HepG2 (cell line): Measurements from ENCODE around the gene CEP135. TPM values are rescaled to one million over a fixed set of nuclear protein-coding genes. Genes with fewer than 3 reads are reported as not detected.

ENCODE experiments used
- ATAC-seq: fragments of 200-7000 bp; cut with Tn5 transposase; 3 replicates; pipeline ENCODE4 v1.9.1; 2020; ENCODE audit warnings: mild to moderate bottlenecking, moderate library complexity
- BruUV-seq: library from RNA; stranded (reverse); fragments of 400-500 nt; replicated peaks from 2 replicates; lab custom pipeline; 2021; lab: Mats Ljungman, UMichigan
- CTCF ChIA-PET: fragments of 300-600 bp; formaldehyde crosslinking; extraction: SDS; loops from one replicate; lab custom pipeline; 2021; ENCODE audit warnings: low total read pairs, inconsistent platforms, low intra/inter-chr PET ratio; lab: Yijun Ruan, JAX
- POLR2A ChIA-PET: fragments of 350-600 bp; sonication (Branson Sonifier 250); formaldehyde crosslinking; loops from one replicate; lab custom pipeline; 2020; ENCODE audit warnings: antibody characterized with exemption, inconsistent platforms; lab: Yijun Ruan, JAX
- DNase-seq: peaks from one replicate; pipeline ENCODE4 v3.0.0-alpha.2; 2015; ENCODE audit warnings: low spot score
- FAIRE-seq: peaks from 3 replicates; lab custom pipeline; 2011; peaks lifted over from hg19 to GRCh38; lab: Jason Lieb, UNC
- H2AFZ ChIP-seq: one replicate; pipeline ENCODE4 v1.6.1; 2011; ENCODE audit warnings: low read length, inconsistent platforms
- H3K27ac ChIP-seq: fragments of 300-600 bp; 3 replicates; pipeline ENCODE4 v1.8.0; 2011; ENCODE audit warnings: mixed run types, mild to moderate bottlenecking, mixed read lengths, low read length, inconsistent platforms; ENCODE audit not compliant: insufficient read depth; ENCODE audit errors: extremely low read length
- H3K27me3 ChIP-seq, 2 experiments: fragments of 200-600 bp in 1 of 2; 2 replicates in 1 of 2; 3 replicates in 1 of 2; pipeline versions ENCODE4 v1.6.0 to v1.8.0; 2011; ENCODE audit warnings: low read length in 2 of 2, mild to moderate bottlenecking in 2 of 2, moderate library complexity in 2 of 2, inconsistent platforms in 1 of 2; ENCODE audit not compliant: insufficient read depth in 2 of 2, control insufficient read depth in 1 of 2
- H3K36me3 ChIP-seq, 2 experiments: fragments of 200-600 bp in 1 of 2; replicated peaks in 1 of 2; 2 replicates in 1 of 2; 3 replicates in 1 of 2; pipeline versions ENCODE4 v1.5.1 to v1.8.0; 2011; ENCODE audit warnings: low read length in 2 of 2, inconsistent platforms in 1 of 2; ENCODE audit not compliant: insufficient read depth in 2 of 2, control insufficient read depth in 1 of 2
- H3K4me1 ChIP-seq: 2 replicates; pipeline ENCODE4 v1.5.1; 2012; ENCODE audit warnings: low read length, inconsistent platforms; ENCODE audit not compliant: insufficient read depth
- H3K4me2 ChIP-seq: 2 replicates; pipeline ENCODE4 v1.6.0; 2011; ENCODE audit warnings: low read depth, low read length, inconsistent platforms
- H3K4me3 ChIP-seq, 3 experiments: fragments of 200-600 bp in 1 of 3; sonication (generic), shearing (Covaris generic) in 1 of 3; replicated peaks in 1 of 3; 2 replicates each; pipeline ENCODE4 v1.5.1; 2011 to 2016; ENCODE audit warnings: low read length in 3 of 3, inconsistent platforms in 2 of 3, low read depth in 2 of 3, mild to moderate bottlenecking in 2 of 3, control low read depth in 1 of 3, mixed read lengths in 1 of 3; ENCODE audit not compliant: insufficient read depth in 1 of 3
- H3K79me2 ChIP-seq: one replicate; pipeline ENCODE4 v1.6.1; 2011; ENCODE audit warnings: low read length, inconsistent platforms; ENCODE audit not compliant: insufficient read depth
- H3K9ac ChIP-seq: 2 replicates; pipeline ENCODE4 v1.6.0; 2011; ENCODE audit warnings: mild to moderate bottlenecking, low read depth, low read length, inconsistent platforms; ENCODE audit not compliant: insufficient read depth
- H3K9me3 ChIP-seq: 2 replicates; pipeline ENCODE4 v1.5.1; 2012; ENCODE audit warnings: mild to moderate bottlenecking, low read length
- H4K20me1 ChIP-seq: 2 replicates; pipeline ENCODE4 v1.6.0; 2011; ENCODE audit warnings: inconsistent platforms, mild to moderate bottlenecking, low read length, moderate library complexity; ENCODE audit not compliant: insufficient read depth
- ISX ChIP-seq: sonication (generic); formaldehyde crosslinking; conservative IDR thresholded peaks from 2 replicates; pipeline ENCODE4 v1.5.0; 2020; ENCODE audit warnings: missing genetic modification reagents
- MYPOP ChIP-seq: sonication (generic); formaldehyde crosslinking; IDR thresholded peaks from 2 replicates; pipeline ENCODE4 v1.8.1; 2023; ENCODE audit warnings: mild to moderate bottlenecking, moderate library complexity, missing genetic modification reagents
- NFE2L2 ChIP-seq: fragments of 150-350 bp; IDR thresholded peaks from 2 replicates; pipeline ENCODE4 v1.6.1; 2014; ENCODE audit warnings: low read length
- SP5 ChIP-seq: IDR thresholded peaks from 2 replicates; pipeline ENCODE4 v1.6.1; 2016; ENCODE audit warnings: low read depth, borderline replicate concordance
- ZNF263 ChIP-seq: sonication (generic); formaldehyde crosslinking; IDR thresholded peaks from 2 replicates; pipeline ENCODE4 v1.4.0; 2020; ENCODE audit warnings: missing genetic modification reagents
- ZNF3 ChIP-seq: IDR thresholded peaks from 2 replicates; pipeline ENCODE4 v1.7.0; 2017; ENCODE audit warnings: inconsistent platforms
- ZNF83 ChIP-seq: sonication (generic); formaldehyde crosslinking; IDR thresholded peaks from 2 replicates; pipeline ENCODE4 v1.4.0; 2020; ENCODE audit warnings: missing genetic modification reagents, mild to moderate bottlenecking, borderline replicate concordance
- ZNF879 ChIP-seq: sonication (generic); formaldehyde crosslinking; IDR thresholded peaks from 2 replicates; pipeline ENCODE4 v1.8.1; 2023; ENCODE audit warnings: missing genetic modification reagents
- ZSCAN12 ChIP-seq: sonication (generic); formaldehyde crosslinking; IDR thresholded peaks from 2 replicates; pipeline ENCODE4 v1.9.0; 2021; ENCODE audit warnings: mild to moderate bottlenecking, missing genetic modification reagents
- WGBS: methylation state at CpG from one replicate; pipeline ENCODE4 v1.1.6; 2017; ENCODE audit warnings: low lambda C conversion rate; 5-methylcytosine and 5-hydroxymethylcytosine counted together
- in situ Hi-C: cut with HindIII; loops from 2 replicates; pipeline ENCODE4 v1.10.0; 2017; ENCODE audit warnings: low pct_unique_long_range_greater_than_20kb; ENCODE audit not compliant: extremely low pct_ligation_motif_present
- intact Hi-C: fragments of 100-400 bp; cut with micrococcal nuclease; formaldehyde crosslinking; loops from one replicate; pipeline ENCODE4 v1.10.0; 2022; ENCODE audit not compliant: unreplicated experiment
- polyA plus RNA-seq, 8 experiments: library from polyadenylated mRNA; depleted of rRNA in 3 of 8; stranded (reverse) in 7 of 8; unstranded in 1 of 8; fragments of >200 nt; fragmentation: Illumina TruSeq in 4 of 8; extraction: Trizol in 4 of 8; gene quantifications; 2 replicates each; pipeline versions ENCODE4 v1.2.1 to v1.2.3, GENCODE V29; 2011 to 2016; ENCODE audit warnings: low read depth in 4 of 8, missing spikeins in 1 of 8, mixed read lengths in 1 of 8; ENCODE audit not compliant: insufficient read depth in 1 of 8
- total RNA-seq, 5 experiments: library from RNA; depleted of rRNA; stranded (reverse); fragments of >200 nt; fragmentation: Illumina TruSeq; extraction: Trizol; gene quantifications; 2 replicates each; pipeline ENCODE4 v1.2.3, GENCODE V29; 2016; ENCODE audit warnings: low read depth in 1 of 5
- TF ChIP-seq, protein P1 (sequence below): sonication (generic); formaldehyde crosslinking; IDR thresholded peaks from 2 replicates; pipeline ENCODE4 v1.5.0; 2020; ENCODE audit warnings: missing genetic modification reagents, mild to moderate bottlenecking, borderline replicate concordance

Gene CEP135
- total and polyA plus RNA-seq, 2 of the 13 experiments (the other 11 are each of a cell fraction or from before 2014, with no cell fraction given): 1.7 to 8.8 TPM

DNA sequence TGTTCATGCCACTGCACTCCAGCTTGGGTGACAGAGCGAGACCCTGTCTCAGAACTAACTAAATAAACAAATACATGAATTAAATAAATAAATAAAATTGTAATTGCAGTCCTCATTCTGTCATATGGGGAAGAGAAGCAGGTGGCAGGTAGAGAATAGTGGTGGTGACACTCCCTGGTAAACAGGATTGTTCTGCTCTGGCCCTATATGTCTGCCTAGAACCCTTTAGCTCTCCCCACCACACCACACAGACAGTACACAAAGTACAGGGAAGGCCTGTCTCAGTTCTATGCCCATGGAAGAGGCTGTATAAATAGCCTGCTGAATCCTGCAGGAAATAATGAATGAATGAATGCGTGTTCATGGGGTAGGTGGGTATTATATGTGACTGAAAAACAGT lies 117.7 kb downstream of the CEP135 start:
- H3K4me2 ChIP-seq: no peak overlapping the region
- H3K36me3 ChIP-seq: no peaks in the 10 kb centered on the region
- in situ Hi-C loops: no loop called here
- BruUV-seq: no TSS peak
- CTCF ChIA-PET: no interaction called here
- no peak for FAIRE-seq
- intact Hi-C loops: no loop called here
- no peak overlapping the region for H3K4me3 ChIP-seq
- no peak for ATAC-seq
- no peaks in the 10 kb centered on the region for H4K20me1 ChIP-seq
- TF ChIP-seq NFE2L2 (no peak), ZNF83 (no peak), ZNF3 (CRISPR knock-in tag) (no peak), MYPOP (CRISPR knock-in tag) (no peak), ZNF263 (CRISPR knock-in tag) (no peak), ZSCAN12 (CRISPR knock-in tag) (no peak), ZNF879 (CRISPR knock-in tag) (no peak), ISX (no peak), SP5 (no peak)
- TF ChIP-seq, protein P1, sequence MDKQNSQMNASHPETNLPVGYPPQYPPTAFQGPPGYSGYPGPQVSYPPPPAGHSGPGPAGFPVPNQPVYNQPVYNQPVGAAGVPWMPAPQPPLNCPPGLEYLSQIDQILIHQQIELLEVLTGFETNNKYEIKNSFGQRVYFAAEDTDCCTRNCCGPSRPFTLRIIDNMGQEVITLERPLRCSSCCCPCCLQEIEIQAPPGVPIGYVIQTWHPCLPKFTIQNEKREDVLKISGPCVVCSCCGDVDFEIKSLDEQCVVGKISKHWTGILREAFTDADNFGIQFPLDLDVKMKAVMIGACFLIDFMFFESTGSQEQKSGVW (CRISPR knock-in tag): no peak
- 88% methylated on average over 2 of the region's 2 CpGs for WGBS
- no peaks in the 10 kb centered on the region for H3K27me3 ChIP-seq
- no peaks in the 10 kb centered on the region for H3K9me3 ChIP-seq
- no peak overlapping the region for H3K9ac ChIP-seq
- POLR2A ChIA-PET: no interaction called here
- no peak overlapping the region for H2AFZ ChIP-seq
- DNase-seq: no peak
- H3K4me1 ChIP-seq: peaks cover 28% of the 10 kb centered on the region
- no peak overlapping the region for H3K27ac ChIP-seq
- H3K79me2 ChIP-seq: no peaks in the 10 kb centered on the region
